Stimulated activated CD4-positive, alpha-beta T cell treated with anti-CD3 and anti-CD28 coated beads, Interleukin-2, amount 100 ng/mL, for 4 hours (primary cell): ENCODE measurements around the gene FARP1.

Experiments
- DNase-seq: peaks from one replicate; pipeline ENCODE4 v3.0.0-alpha.2; 2020; ENCODE audit warnings: low read depth

The FARP1 gene

GRCh38 chr13:98311200-98311548 lies 168.3 kb downstream of the FARP1 start:
- no peak for DNase-seq

DNA sequence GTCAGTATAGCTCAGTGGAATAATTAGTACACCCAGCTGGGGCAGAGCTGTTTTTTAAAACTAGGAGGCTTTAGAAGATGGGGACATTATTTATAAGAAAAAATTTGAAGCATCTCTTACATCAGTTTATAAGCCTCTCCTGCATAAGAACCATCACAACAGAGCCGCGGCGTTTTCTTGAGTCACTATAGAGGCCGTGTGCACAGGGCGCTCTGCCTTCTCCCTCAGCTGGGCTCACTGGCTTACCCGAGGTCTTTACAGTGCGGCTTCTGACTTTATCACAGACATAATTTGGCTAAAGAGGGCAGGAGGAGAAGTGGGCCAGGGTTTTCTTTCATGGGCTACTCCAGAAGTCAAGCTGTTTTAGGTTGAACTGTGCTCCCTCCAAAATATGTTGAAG lies 169.7 kb downstream of the FARP1 start:
- no peak for DNase-seq

- DNase-seq, result no peak
Observed at GRCh38 chr13:98313023-98313921, 170.4 kb downstream of the FARP1 start.

DNA sequence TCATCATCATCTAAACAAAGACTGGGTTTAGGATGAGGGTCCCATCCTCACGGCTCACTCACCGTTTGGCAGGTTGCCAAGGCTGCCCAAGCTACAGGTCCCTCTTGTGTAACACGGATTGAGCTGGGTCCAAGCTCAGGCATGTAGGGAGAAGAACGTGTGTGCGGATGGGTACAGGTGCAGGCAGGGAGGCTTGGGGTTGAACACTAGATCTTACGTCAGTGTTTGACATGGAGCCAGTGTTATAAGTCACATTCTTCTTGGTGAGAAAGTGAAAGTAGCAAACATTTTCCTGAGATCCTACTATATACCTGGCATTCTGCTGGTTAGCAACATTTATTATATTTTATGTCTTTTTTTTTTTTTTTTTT lies 171.0 kb downstream of the FARP1 start:
- DNase-seq, result no peak

- no peak for DNase-seq
Observed at GRCh38 chr13:98315466-98315865, 172.6 kb downstream of the FARP1 start.

DNA sequence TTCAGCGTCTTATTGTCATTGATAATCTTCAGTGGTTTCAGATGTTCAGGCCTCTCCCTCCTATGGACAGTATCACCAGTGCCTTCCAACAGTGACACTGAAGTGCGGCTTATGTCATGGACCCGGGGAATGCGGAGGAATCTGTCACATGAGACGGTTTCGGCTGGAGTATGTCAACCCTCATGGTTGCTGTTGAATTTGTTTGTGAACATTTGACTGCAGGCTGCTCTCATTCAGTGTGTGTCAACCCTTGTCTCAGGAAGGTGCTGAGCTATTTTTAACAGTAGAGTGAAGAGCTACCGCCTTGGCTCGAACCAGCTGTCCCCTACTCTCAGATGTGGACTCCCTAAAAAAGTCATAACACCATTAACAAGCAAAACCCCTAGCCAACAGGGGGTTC lies 173.0 kb downstream of the FARP1 start:
- DNase-seq, result no peak

DNA sequence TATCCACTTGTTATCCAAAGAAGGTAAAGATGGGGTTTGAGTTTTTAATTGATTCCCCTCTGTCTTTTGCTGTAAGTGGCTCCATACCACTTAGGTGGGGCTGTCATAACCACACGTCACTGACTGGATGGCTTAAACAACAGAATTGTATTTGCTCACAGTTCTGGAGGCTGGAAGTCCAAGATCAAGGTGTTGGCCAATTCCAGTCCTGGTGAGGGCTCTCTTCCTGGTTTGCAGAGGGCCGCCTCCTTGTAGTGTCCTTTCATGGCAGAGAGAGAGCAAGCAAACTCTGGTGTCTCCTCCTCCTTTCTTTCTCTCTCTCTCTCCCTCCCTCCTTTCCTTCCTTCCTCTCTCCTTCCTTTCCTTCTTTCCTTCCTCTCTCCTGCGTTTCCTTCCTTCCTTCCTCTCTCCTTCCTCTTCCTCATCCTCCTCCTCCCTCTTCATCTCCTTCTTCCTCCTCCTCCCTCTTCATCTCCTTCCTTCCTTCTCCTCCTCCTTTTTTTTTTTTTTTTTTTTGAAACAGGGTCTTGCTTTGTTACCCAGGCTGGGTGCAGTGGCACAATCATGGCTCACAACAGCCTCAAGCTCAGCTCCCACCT lies 174.8 kb downstream of the FARP1 start:
- no peak for DNase-seq

- DNase-seq, result no peak
Observed at GRCh38 chr13:98318263-98318878, 175.5 kb downstream of the FARP1 start.

- no peak for DNase-seq
Observed at GRCh38 chr13:98320561-98321105, 177.7 kb downstream of the FARP1 start.

- no peak for DNase-seq
Observed at GRCh38 chr13:98321395-98321794, 178.5 kb downstream of the FARP1 start.

DNA sequence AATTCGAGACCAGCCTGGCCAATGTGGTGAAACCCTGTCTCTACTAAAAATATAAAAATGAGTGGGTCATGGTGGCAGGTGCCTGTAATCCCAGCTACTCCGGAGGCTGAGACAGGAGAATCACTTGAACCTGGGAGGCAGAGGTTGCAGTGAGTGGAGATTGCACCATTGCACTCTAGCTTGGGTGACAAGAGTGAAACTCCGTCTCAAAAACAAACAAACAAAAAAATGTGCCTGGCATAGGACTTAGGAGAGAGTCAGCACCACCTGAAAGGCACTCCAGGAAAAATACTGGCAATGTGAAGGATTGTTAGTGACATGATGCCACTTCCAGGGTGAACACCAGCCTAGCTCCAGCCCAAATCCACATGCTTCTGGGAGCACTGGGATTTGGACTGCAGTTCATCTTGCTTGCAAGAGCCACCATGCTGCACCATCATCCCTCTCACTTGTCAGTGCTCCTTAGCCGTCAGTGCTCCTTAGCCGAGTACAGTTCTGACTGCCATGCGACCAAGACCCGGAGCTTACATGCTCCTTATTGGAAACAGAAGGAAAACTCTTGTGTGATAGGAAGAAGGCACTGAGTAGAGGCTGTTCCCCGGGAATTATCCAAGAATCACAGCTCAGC lies 179.3 kb downstream of the FARP1 start:
- no peak for DNase-seq

DNA sequence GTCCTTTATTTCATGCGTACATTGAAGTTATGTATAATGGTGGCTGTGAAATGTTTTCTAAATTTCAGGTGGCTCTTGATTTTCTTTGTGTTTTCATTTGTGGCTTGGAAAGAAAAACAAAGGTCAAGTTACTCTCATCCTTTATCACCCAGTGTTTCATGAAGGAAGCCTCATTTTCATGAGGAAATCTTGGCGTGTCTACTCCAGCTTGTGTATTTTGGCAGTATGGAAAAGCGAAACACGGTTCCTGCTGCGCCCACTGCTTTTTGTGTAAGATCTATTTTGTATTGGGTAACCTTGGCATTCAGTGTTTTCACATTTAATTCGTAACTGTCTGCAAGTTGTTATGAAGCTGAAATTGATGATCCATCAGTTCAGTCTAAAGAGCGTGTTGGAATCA lies 181.2 kb downstream of the FARP1 start:
- no peak for DNase-seq

DNA sequence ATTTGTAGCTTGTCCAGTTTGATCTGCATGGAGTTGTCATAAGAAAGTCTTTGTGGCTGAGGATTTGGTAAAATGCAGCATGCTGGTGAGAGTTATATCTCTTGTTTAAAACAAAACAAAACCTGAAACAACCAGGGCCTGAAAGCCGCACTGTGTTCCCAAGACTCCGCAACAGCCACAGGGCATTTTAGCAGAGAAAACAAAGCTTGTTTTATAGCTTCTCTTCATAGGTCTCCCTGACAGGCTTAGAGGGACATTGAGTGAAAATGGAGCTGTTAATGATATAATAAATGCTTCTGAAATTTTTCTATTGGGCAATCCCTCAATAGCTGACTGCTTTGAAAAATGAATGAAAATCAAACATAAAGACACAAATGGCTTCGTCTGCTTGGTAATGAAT lies 182.8 kb downstream of the FARP1 start:
- no peak for DNase-seq

DNA sequence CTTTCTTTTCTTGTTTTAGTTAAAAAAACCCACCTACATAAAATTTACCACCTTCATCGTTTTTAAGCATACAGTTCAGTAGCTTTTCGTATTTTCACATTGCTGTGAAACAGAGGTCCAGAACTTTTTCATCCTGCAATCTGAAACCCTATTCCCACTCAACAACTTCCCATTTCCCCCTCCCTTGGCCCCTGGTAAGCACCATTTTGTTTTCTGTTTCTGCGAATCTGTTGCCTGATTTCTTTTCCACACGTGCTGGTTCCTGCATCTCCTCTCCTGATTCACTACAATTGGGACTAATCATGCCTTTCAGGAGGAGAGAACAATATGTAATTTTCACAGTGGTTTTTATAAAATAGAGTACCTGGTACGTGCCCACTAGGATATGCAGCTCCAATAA lies 183.4 kb downstream of the FARP1 start:
- DNase-seq, result no peak

GRCh38 chr13:98327371-98328270 lies 184.7 kb downstream of the FARP1 start:
- DNase-seq, result no peak

GRCh38 chr13:98328511-98328910 lies 185.6 kb downstream of the FARP1 start:
- no peak for DNase-seq

DNA sequence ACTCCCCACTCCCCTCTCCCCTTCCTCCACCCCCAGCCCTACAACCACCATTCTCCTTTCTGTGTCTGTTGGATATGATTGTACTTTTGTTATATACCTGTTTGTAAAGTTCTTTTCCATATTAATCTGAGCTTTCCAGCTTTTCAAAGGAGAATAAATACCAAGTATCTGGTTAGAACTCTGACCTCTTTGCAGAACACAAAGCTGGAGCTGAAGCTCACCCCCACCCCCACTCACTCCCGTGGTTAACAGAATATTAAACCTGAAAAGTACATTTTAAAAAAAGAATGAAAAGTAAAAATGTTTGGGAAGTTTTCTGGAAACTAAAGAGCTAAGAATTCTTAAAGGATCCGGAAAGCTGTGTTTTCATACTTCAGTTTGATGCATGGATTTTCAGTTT lies 189.3 kb downstream of the FARP1 start:
- no peak for DNase-seq

DNA sequence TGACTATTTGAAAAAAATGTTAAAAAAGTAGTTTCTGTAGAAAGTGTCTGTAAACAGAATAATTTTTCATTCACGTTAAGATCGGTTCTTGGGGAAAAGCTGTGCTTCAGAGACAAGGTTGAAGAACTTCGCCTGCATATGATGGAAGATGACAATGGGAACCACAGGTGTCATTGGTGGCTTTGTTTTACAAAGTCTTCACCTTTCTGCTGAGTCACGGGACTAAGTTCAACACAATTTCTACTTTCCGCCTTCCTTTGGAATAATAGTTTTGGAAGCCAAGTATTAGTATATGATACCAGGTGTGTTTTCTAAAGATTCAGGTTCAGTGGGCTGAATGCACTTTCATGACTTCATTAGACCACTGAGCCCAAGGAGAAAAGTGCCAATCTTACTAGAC lies 189.8 kb downstream of the FARP1 start:
- DNase-seq, result no peak

- no peak for DNase-seq
Observed at GRCh38 chr13:98333486-98333885, 190.6 kb downstream of the FARP1 start.

DNA sequence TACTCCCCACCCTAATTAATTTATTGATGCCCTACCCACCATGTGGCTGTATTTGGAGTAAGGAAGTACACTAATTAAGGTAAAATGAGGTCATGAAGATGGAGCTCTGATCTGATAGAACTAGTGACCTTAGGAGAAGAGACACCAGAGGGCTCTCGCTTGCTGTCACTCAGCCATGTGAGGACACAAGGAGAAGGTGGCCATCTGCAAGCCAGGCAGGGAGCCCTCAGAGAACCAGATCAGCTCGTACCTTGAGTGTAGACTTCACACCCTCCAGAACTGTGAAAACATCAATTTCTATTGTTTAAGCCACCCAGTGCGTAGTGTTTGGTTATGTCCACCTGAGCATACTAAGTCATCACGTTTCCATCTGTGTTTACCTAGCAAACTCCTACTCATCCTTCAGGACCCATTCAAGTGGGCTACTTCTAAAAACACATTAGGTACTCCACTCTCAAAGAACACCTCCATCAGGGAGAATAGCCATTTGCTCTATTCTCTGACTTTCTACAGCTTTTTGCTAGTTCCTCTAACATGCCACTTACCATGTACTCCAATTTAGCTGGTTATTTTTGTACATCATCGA lies 191.8 kb downstream of the FARP1 start:
- DNase-seq, result no peak

DNA sequence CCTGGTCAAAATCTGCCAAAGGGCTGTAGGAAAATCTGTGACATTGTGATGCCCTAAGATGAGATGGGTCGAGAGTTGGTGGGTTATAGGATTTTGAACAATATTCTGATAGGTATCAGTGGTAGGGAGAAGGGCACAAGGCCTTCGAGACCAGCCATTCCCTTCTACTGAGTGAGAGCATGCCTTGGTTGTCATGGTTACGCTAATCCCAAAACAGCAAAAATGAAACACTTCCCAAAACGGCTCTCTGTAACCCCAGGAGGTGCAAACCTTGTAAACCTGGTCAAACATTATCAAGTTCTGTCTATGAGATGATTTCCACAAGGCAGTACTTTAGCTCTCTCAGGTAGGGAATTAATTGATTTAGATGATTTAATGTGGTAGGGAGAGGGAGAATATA lies 192.8 kb downstream of the FARP1 start:
- no peak for DNase-seq
